K562 (cell line): ENCODE data around the gene SRPK3. TPM values are rescaled to one million over a fixed set of nuclear protein-coding genes. Genes with fewer than 3 reads are reported as not detected.
A peak's percentile ranks its signal among the peaks of the same experiment; 100 is the strongest.

Source experiments
- BDP1 ChIP-seq: IDR thresholded peaks from 3 replicates; pipeline ENCODE4 v1.6.1; 2011; ENCODE audit not compliant: insufficient read length, insufficient read depth
- CBX8 ChIP-seq: fragments of 200-600 bp; sonication (generic); IDR thresholded peaks from 2 replicates; pipeline ENCODE4 v1.6.1; 2012; ENCODE audit warnings: borderline replicate concordance, mixed run types, low read depth, mild to moderate bottlenecking, moderate library complexity, mixed read lengths, low read length, control low read depth, inconsistent platforms; ENCODE audit not compliant: poor library complexity, severe bottlenecking; ENCODE audit errors: extremely low read depth
- CHD1 ChIP-seq: fragments of 200-600 bp; sonication (generic); IDR thresholded peaks from one replicate; pipeline ENCODE4 v1.6.1; 2012; ENCODE audit warnings: mild to moderate bottlenecking, moderate library complexity, low read length, inconsistent platforms
- CUX1 ChIP-seq: fragments of 200-800 bp; sonication (Bioruptor generic); IDR thresholded peaks from 2 replicates; pipeline ENCODE4 v1.6.1; 2016; ENCODE audit warnings: missing genetic modification characterization, missing compliant biosample characterization
- DPF2 ChIP-seq: fragments of 450-650 bp; IDR thresholded peaks from 2 replicates; pipeline ENCODE4 v1.6.1; 2016
- MXI1 ChIP-seq: IDR thresholded peaks from 2 replicates; pipeline ENCODE4 v1.6.1; 2011; ENCODE audit warnings: low read depth, mild to moderate bottlenecking, improper control_type of control experiment, low read length
- MYBL2 ChIP-seq, 2 experiments: fragments of 450-650 bp in 1 of 2; sonication (generic) in 1 of 2; formaldehyde crosslinking in 1 of 2; IDR thresholded peaks; 2 replicates each; pipeline versions ENCODE4 v1.6.1 to v1.8.1; 2017 to 2022; ENCODE audit warnings: borderline replicate concordance in 1 of 2, inconsistent platforms in 1 of 2, low read depth in 1 of 2, mild to moderate bottlenecking in 1 of 2, missing genetic modification reagents in 1 of 2, moderate library complexity in 1 of 2
- NFE2L1 ChIP-seq: fragments of 450-650 bp; IDR thresholded peaks from 2 replicates; pipeline ENCODE4 v1.6.1; 2016; ENCODE audit warnings: missing genetic modification characterization, low read depth, mild to moderate bottlenecking, missing compliant biosample characterization, moderate library complexity, borderline replicate concordance
- NR2F6 ChIP-seq: fragments of 450-650 bp; formaldehyde crosslinking; IDR thresholded peaks from 2 replicates; pipeline ENCODE4 v1.4.0; 2020; ENCODE audit warnings: mild to moderate bottlenecking
- POLR2A ChIP-seq: fragments of 450-650 bp; conservative IDR thresholded peaks from 2 replicates; pipeline ENCODE4 v1.6.1; 2016
- PRMT5 ChIP-seq: sonication (generic); formaldehyde crosslinking; IDR thresholded peaks from 2 replicates; pipeline ENCODE4 v1.5.0; 2020; ENCODE audit warnings: missing genetic modification reagents
- PYGO2 ChIP-seq: fragments of 450-650 bp; IDR thresholded peaks from 2 replicates; pipeline ENCODE4 v1.6.1; 2016; ENCODE audit warnings: mild to moderate bottlenecking, missing genetic modification characterization, moderate library complexity, missing compliant biosample characterization
- RFX1 ChIP-seq: fragments of 450-650 bp; IDR thresholded peaks from 2 replicates; pipeline ENCODE4 v1.6.1; 2016; ENCODE audit warnings: mild to moderate bottlenecking, moderate library complexity
- SMAD3 ChIP-seq: fragments of 450-650 bp; formaldehyde crosslinking; conservative IDR thresholded peaks from 2 replicates; pipeline ENCODE4 v1.4.0; 2020; ENCODE audit warnings: mild to moderate bottlenecking
- TBP ChIP-seq: optimal IDR thresholded peaks from 2 replicates; pipeline ENCODE3; 2011; ENCODE audit warnings: low read depth, low read length, improper control_type of control experiment
- ZNF174 ChIP-seq: fragments of 250-450 bp; sonication (Bioruptor Pico); IDR thresholded peaks from 2 replicates; pipeline ENCODE4 v1.4.0; 2020; ENCODE audit warnings: mild to moderate bottlenecking
- ZNF239 ChIP-seq: fragments of 250-450 bp; sonication (Bioruptor Pico); IDR thresholded peaks from 2 replicates; pipeline ENCODE4 v1.4.0; 2020; ENCODE audit warnings: mild to moderate bottlenecking
- ZNF277 ChIP-seq: fragments of 250-450 bp; sonication (Bioruptor Pico); IDR thresholded peaks from 2 replicates; pipeline ENCODE4 v1.8.0; 2022; ENCODE audit warnings: inconsistent platforms, mild to moderate bottlenecking, moderate library complexity, borderline replicate concordance
- ZNF316 ChIP-seq: fragments of 450-650 bp; IDR thresholded peaks from 2 replicates; pipeline ENCODE4 v1.6.1; 2016
- polyA plus RNA-seq, 8 experiments: library from polyadenylated mRNA; depleted of rRNA in 4 of 8; stranded (reverse) in 5 of 8; unstranded in 3 of 8; fragments of >200 nt; fragmentation: Nextera tagmentation in 2 of 8; fragmentation: Illumina TruSeq in 1 of 8; extraction: Ambion mirVana in 2 of 8; extraction: Trizol in 1 of 8; gene quantifications; 2 replicates each; pipeline versions ENCODE4 v1.2.1 to v1.2.3, GENCODE V29; 2011 to 2014; ENCODE audit warnings: inconsistent platforms in 1 of 8, missing spikeins in 1 of 8
- total RNA-seq, 7 experiments: library from RNA; depleted of rRNA in 6 of 7; stranded (reverse); fragments of >200 nt in 6 of 7; fragmentation: Illumina TruSeq in 2 of 7; extraction: Trizol in 2 of 7; gene quantifications; 2 replicates each; pipeline versions ENCODE4 v1.2.1 to v1.2.3, GENCODE V29; 2011 to 2021; ENCODE audit warnings: low replicate concordance in 1 of 7
- TF ChIP-seq, protein P1 (sequence below), 2 experiments: fragments of 450-650 bp; IDR thresholded peaks; 2 replicates each; pipeline ENCODE4 v1.6.1; 2016

Gene SRPK3
- total and polyA plus RNA-seq, 9 of the 15 experiments (the other 6 are each of a cell fraction or from before 2014, with no cell fraction given): 0.01 to 0.09 (median 0.04) TPM; not detected in 2

- TF ChIP-seq MYBL2 (IDR thresholded peaks at IDR 0.05; ENCODE audit: low read depth): no peak
- TF ChIP-seq MYBL2 (CRISPR knock-in tag; IDR thresholded peaks at IDR 0.05; ENCODE audit: borderline replicate concordance): no peak
- peak; percentile 81 for TF ChIP-seq DPF2
- peak; percentile 64 for TF ChIP-seq TBP
- no peak for TF ChIP-seq SMAD3
- no peak for TF ChIP-seq MXI1
- peak; percentile 69 for TF ChIP-seq CHD1
- no peak for TF ChIP-seq CBX8
- TF ChIP-seq ZNF239 (CRISPR knock-in tag): no peak
- TF ChIP-seq PYGO2 (tag): no peak
- peak; percentile 79; the same call in 1 of the 2 replicates for TF ChIP-seq CUX1 (CRISPR knock-in tag)
- no peak for TF ChIP-seq ZNF174 (CRISPR knock-in tag)
- TF ChIP-seq RFX1: no peak
- no peak for TF ChIP-seq BDP1
- no peak for TF ChIP-seq PRMT5 (CRISPR knock-in tag)
- no peak for TF ChIP-seq NR2F6 (CRISPR knock-in tag)
- TF ChIP-seq ZNF316: no peak
- TF ChIP-seq POLR2A: 0 out of 2 replicates have a peak, but pooled peaks have one; percentile 74
- no peak for TF ChIP-seq NFE2L1 (tag)
- TF ChIP-seq, protein P1, sequence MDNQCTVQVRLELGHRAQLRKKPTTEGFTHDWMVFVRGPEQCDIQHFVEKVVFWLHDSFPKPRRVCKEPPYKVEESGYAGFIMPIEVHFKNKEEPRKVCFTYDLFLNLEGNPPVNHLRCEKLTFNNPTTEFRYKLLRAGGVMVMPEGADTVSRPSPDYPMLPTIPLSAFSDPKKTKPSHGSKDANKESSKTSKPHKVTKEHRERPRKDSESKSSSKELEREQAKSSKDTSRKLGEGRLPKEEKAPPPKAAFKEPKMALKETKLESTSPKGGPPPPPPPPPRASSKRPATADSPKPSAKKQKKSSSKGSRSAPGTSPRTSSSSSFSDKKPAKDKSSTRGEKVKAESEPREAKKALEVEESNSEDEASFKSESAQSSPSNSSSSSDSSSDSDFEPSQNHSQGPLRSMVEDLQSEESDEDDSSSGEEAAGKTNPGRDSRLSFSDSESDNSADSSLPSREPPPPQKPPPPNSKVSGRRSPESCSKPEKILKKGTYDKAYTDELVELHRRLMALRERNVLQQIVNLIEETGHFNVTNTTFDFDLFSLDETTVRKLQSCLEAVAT (IDR thresholded peaks at IDR 0.05): no peak
- no peak for TF ChIP-seq ZNF277 (CRISPR knock-in tag)
Observed at GRCh38 chrX:153765138-153766079, 15.4 kb upstream of the SRPK3 start (continued).
